Stimulated activated CD4-positive, alpha-beta T cell treated with anti-CD3 and anti-CD28 coated beads, Interleukin-2, amount 100 ng/mL, for 48 hours (primary cell): Measurements from ENCODE around the gene PMIS2.

Source experiments
- DNase-seq, 2 donors: peaks; one replicate each; pipeline ENCODE4 v3.0.0-alpha.2; 2020

PMIS2 gene

GRCh38 chr19:35633727-35634440 lies 47.9 kb downstream of the PMIS2 start:
- DNase-seq: no peak

GRCh38 chr19:35636651-35637050 lies 50.7 kb downstream of the PMIS2 start:
- DNase-seq: no peak
